Loucy (cell line): ENCODE data around the gene SORCS1.

ENCODE experiments used
- CTCF ChIP-seq: fragments of 200-600 bp; sonication (generic); conservative IDR thresholded peaks from 2 replicates; pipeline ENCODE4 v1.5.1; 2014; ENCODE audit warnings: mild to moderate bottlenecking, antibody characterized with exemption, low read length
- EZH2phosphoT487 ChIP-seq: fragments of 200-600 bp; IDR thresholded peaks from 2 replicates; pipeline ENCODE4 v1.6.1; 2018; ENCODE audit warnings: antibody characterized with exemption, mild to moderate bottlenecking, moderate library complexity, borderline replicate concordance

- TF ChIP-seq CTCF (no peak), EZH2phosphoT487 (no peak)
Measured at GRCh38 chr10:106694696-106695095, 469.8 kb downstream of the SORCS1 start.
